NCI-H82 treated with DMSO at 0.1 percent for 48 hours (cell line): ENCODE measurements around the gene CLEC18B.
"Not testable (repeated sequence)": the region's sequence is repeated elsewhere in the genome, so short reads cannot be mapped to it uniquely, and the experiment has no call there.

Source experiments
- DNase-seq: peaks from one replicate; lab custom pipeline; 2025; ENCODE audit not compliant: unreplicated experiment; lab: John Stamatoyannopoulos, UW

Gene CLEC18B

GRCh38 chr16:74407362-74407705 lies 13.9 kb downstream of the CLEC18B start:
- not testable (repeated sequence) for DNase-seq

GRCh38 chr16:74406600-74407361 lies 14.5 kb downstream of the CLEC18B start:
- DNase-seq, result not testable (repeated sequence)

- DNase-seq, result not testable (repeated sequence)
Measured at GRCh38 chr16:74404148-74404933, 16.9 kb downstream of the CLEC18B start.

- not testable (repeated sequence) for DNase-seq
Measured at GRCh38 chr16:74400238-74400637, 21.0 kb downstream of the CLEC18B start.

DNA sequence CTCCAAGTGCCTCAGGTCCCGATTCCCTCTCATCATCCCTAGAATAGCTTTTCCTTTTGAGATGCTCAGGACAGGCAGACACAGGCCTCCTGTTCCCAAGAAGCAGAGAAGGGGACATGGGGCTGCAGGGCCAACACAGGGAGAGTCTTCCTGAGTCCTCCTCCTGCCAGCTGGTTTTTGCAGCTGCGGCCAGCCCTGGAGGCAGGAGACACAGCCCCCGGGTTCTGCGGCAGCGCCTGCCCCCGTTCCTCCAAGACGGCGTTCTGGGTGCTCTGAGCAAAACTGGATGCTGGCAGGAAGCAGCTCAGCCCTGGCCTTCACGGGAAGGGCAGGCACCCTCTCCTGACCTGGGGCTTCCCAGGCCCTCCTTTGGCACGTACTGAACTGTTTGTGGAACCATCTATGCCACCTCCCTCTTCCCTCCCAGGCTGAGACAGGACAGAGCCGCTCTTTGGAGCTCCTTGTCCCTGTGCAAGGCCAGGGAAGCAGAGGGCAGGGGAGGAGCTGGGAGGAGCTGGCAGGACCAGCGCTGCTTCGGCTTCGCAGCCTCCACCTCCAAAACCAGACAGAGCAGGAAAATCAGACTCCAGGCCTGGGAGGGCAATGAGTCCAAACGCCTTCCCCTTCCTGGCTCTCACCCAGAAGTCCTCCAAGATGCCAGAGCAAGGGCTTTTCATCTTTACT lies 22.9 kb downstream of the CLEC18B start:
- DNase-seq, result not testable (repeated sequence)

GRCh38 chr16:74396521-74397017 lies 24.7 kb downstream of the CLEC18B start:
- not testable (repeated sequence) for DNase-seq

DNA sequence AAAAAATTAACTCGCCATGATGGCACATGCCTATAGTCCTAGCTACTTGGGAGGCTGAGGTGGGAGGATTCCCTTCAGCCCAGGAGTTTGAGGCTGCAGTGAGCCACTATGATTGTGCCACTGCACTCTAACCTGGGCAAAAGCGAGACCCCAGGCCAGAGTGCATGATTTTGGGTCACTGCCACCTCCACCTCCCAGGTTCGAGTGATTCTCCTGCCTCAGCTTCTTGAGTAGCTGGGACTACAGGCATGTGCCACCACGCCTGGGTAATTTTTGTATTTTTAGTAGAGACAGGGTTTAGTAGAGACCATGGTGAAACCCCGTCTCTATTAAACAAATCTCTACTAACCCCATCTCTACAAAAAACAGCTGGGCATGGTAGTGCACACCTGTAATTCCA lies 26.7 kb downstream of the CLEC18B start:
- not testable (repeated sequence) for DNase-seq

- DNase-seq, result not testable (repeated sequence)
Measured at GRCh38 chr16:74394131-74394530, 27.1 kb downstream of the CLEC18B start.

- DNase-seq, result not testable (repeated sequence)
Measured at GRCh38 chr16:74391454-74392050, 29.7 kb downstream of the CLEC18B start.

DNA sequence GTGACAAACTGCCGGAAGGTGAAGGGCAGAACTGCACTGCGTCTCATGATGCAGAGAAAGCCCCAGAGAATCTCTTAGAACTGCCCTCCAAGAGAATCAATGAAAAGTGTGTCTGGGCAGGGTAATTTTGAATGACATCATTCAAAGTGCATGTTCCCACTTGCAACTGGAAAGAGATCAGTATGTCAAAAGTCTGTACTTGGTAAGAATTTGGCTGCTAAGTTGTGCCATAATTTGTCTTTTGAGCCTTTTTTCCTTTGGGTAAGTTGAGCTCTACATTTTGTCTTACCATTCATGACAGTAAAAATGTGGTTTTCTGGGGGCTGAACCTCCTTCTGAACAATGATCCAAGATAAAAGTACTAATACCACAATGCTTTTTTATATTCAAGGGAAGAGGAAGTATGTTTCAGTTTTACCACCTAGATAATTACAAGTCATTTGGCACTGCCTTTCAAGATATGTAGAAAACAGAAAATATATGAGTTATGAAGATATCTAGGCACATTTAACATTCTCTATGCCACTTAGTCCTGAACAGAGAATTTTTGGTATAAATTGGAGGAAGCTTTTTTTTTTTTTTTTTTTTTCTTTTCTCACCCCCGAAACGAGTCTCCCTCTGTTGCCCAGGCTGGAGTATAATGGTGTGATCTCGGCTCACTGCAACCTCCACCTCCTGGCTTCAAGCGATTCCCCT lies 38.8 kb downstream of the CLEC18B start:
- DNase-seq, result not testable (repeated sequence)

GRCh38 chr16:74373847-74374184 lies 47.5 kb downstream of the CLEC18B start:
- DNase-seq, result not testable (repeated sequence)

GRCh38 chr16:74372953-74373846 lies 48.1 kb downstream of the CLEC18B start:
- DNase-seq, result no peak

DNA sequence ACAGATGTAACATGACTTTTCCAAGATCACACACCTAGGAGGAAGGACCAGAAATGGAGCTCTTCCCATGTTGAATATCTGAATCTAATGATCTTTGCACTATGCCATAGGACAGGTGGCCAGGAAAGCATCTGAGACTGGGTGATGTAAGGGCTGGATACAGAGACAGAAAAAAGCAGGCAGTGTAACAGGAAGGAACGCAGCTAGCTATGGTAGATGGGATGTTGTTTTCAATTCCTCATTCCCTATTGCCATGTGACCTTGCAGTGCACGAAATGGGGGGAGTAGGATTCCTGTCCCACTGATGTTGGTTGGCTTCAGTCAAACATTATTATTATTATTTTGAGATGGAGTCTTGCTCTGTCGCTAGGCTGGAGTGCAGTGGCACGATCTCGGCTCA lies 48.9 kb downstream of the CLEC18B start:
- DNase-seq, result no peak

- not testable (repeated sequence) for DNase-seq
Measured at GRCh38 chr16:74370338-74371135, 50.7 kb downstream of the CLEC18B start.

DNA sequence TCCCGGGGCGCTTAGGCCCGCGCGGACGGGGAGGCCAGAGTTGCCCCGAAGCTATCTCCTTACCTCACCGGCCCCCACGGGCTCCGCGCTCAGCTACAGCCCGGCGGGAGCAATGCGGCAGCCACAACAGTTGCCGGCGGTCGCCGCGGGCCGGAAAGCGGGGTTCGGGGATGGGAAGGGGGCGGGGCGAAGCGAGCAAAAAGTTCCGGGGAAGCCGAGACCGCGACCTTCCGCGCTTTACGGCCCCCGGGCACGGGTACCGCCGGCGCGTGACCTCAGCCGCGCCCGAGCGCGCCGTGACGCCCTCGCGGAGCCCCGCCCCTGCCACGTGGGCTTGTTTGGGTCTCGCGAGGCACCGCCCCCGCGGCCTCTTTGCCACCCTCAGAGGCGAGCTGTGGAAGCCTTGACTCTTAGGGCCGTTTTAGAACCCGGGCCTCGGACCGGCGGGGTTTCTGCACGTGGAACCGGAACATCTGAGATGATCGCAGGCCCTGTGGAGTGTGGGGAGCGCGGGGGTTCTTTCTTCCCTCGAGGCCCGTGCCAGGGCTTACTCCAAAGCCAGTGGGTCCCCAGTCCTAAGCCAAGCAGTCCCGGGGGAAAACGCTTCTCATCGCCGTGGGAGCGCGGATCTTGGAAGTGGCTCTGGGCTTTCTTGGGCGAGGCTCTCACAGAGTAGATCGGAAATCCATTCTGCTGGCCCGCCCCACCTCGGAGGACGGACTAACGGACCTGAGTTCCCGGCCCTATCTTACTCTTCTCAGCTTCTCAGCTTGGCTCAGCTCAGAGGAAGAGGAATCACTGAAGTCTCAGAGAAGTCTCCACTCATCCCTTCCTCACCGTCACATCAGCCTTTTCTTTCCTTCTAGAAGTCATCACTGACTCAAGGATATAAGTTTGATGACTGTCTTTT lies 53.0 kb downstream of the CLEC18B start:
- peak; percentile 21 for DNase-seq

DNA sequence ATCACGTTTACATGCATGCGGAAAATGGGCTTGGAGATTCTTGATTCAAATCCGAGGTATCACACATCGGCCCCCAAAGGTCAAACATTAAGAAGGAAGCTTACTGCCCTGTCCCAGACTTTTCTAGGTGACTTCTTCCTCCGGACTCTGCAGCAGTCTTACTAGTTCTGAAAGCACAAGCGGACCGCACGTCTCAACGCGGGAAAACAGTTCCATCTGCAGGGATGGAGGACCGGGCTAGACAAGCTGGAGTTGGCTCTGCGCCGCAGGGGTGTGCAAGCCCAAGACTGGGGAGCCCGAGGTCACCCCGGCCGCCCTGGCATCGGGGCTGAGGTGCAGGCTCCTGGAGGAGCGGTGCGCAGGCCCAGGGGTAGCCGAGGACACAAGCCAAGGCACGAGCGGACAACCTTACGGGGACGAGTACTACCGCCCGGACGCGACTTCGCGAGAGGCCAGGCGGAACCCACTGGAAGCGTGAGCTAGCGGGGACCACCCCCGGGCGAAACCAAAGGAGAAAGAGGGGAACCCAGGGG lies 53.7 kb downstream of the CLEC18B start:
- not testable (repeated sequence) for DNase-seq
